Pons (tissue), 1 donor: Measurements from ENCODE around the gene ZNF831.

Experiments
- DNase-seq: peaks from one replicate; pipeline ENCODE4 v3.0.0-alpha.2; 2016; ENCODE audit warnings: low spot score

Gene ZNF831

DNA sequence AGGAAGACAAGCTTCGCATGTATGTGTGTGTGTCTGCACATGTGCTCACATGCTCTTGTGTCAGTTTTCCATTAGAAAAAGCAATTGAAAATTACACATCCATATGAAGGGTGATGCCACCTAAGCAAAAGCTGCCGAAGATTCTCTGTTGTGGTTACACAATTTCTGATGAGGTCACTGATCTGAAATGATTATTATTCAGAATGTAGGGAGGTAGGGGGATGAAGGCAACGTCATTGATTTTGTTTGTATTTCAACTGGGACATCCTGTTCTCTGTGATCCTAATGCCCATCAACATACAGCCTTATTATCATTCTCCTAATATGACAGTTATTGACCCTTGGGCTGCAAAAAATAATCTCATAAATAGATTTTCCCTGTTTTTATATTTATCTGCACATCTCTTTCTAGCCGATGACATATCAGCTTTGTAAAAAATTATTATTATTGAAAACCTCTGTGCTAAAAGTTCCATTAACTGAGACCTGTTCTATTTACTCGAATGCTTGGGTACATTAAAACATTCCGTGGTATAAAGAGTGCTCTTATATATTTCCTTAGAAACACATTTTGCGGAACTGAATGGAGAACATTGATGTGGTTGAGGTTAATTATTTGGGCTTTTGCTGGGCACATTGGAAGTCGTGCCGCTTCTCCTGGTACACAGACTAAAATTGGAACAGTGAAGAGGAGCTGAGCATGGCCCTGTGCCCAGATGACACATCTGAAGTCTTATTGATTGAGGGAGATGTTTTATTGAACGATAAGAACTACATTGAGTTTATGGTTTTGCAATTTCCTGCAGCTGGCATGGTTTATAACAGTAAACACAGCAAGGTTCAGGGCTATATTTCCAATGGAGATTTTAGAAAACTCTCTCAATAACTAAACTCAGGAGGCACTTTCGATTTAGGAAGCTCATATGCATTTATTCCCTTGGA lies 51.3 kb downstream of the ZNF831 start:
- DNase-seq: no peak

DNA sequence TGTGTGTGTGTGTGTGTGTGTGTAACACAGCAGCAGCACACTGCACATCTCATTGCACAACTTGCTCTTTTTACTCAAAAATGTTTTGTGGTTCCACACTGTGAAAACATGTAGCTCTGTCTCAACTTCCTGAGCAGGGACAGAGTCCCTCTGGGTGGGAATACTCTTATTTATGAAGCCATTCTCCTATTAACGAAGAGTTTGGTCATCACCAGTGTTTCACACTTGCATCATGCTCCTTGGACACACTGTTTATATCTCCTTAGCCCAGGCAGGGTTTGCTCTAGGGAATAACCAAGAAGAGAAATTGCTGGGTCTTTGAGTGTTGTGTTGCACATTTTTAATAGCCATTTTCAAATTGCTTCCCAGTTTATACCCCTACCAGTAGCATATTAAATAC lies 53.6 kb downstream of the ZNF831 start:
- no peak for DNase-seq

DNA sequence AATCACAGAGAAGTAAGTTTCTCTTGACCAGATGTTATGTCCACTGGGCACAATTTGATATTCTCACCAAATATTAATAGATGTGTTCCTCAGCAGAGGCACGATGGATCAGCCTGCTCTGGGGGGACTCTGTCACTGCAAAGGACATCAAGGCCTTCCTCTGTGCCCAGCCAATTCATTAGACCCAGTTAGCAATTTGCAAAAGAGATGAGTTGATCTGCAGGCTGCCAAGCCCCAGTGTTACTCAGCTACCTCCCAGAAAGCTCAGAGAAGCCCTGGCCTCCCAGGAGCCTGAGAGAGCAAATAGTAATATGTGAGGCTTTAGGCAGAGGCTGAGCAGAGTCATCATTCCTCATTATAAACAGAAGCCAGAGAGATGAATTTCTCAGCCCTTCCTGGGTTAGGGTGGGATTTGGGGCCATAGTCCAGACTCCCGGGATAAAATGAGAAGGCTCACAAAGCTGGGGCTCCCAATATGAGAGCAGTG lies 54.2 kb downstream of the ZNF831 start:
- no peak for DNase-seq

DNA sequence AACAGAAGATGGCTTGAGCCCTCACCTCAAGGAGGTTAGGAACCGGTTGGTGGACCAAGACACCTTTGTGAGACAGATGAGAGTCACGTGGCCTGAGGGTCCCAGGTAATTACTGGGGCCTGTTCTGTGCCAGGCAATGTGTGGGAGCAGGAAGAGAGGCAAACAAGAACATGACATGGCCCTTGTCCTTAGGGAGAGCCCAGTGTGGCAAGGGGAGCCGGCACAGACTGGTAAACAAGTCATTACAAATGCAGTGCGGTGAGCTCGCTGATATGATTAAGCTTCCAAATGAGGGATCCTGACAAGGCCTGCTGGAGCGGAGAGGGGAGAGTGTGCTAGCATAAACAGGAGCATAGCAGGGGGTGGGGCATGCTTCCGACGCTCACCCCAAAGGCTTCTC lies 55.6 kb downstream of the ZNF831 start:
- DNase-seq: no peak

DNA sequence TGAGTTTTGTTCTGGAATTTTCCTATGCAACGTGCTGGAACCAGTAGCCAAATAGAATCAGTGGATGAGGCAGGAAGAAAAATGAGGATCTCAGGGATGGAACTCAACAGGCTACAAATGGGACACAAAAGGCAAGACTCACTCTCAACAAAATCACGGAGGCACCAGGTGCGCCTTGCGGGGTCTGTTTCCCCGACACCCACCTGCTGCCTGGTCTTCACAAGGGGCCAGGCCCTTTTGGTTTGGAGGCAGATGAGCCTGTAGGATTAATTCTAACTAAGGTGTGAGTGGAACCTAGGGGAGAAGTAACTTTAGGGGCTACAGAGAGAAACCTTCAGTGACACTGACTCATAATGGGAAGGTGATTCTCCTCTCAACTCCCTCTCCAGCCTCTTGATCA lies 56.5 kb downstream of the ZNF831 start:
- DNase-seq: no peak

DNA sequence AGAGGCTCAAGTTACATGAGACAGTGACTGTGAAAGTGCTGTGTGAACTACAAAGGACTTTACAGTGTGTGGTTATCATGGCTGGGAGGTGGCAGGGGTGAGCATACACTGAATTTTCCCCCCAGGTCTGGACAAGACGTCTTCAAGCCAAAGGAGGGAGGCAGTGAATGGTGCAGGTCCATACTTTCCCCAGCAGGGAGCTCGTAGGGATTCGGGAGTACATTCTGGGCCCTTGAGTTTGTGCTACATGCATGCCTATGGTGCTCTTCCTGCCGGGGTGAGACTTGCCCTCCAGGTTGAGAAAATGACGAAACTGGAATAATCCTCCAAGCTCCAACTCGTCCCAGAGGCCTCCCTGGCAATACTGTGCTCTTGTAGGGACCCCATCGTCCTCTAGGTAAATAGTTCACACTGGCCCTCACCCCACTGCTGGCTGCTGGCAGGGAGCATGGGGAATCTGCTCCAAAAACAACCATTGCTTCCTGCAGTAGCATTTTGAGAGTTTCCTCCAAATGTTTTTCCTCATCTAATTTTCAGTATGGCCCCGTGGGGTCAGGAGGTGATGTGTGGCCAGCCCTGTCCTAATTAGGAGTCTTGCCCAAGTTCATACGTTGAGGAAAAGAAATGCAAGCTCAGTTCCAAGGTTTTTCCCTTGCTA lies 57.6 kb downstream of the ZNF831 start:
- no peak for DNase-seq

DNA sequence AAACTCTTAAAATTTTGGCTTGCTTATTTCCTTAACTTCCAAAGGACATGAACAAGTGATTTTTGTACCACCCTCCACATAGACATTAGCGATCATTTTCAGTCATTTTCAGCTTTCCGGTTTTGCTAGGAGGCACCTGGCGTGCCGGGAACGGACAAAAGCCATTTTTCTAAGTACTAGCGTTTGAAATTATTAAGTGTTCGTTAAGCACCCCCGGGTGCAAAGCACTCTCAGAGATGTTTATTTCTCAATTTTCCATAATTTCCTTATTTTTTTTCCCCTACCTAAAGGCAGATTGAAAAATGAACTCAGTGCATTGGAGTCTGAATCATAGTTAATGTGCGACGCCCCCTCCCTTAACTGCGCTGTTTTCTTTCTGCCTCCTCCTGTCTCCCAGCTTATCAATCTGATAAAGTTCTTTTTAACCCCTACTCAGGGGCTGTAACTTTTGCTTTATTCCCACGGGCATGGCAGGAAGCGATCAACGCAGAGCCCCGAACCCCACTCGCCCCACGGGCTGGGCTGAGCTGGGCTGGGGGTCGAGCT lies 58.2 kb downstream of the ZNF831 start:
- DNase-seq: no peak

DNA sequence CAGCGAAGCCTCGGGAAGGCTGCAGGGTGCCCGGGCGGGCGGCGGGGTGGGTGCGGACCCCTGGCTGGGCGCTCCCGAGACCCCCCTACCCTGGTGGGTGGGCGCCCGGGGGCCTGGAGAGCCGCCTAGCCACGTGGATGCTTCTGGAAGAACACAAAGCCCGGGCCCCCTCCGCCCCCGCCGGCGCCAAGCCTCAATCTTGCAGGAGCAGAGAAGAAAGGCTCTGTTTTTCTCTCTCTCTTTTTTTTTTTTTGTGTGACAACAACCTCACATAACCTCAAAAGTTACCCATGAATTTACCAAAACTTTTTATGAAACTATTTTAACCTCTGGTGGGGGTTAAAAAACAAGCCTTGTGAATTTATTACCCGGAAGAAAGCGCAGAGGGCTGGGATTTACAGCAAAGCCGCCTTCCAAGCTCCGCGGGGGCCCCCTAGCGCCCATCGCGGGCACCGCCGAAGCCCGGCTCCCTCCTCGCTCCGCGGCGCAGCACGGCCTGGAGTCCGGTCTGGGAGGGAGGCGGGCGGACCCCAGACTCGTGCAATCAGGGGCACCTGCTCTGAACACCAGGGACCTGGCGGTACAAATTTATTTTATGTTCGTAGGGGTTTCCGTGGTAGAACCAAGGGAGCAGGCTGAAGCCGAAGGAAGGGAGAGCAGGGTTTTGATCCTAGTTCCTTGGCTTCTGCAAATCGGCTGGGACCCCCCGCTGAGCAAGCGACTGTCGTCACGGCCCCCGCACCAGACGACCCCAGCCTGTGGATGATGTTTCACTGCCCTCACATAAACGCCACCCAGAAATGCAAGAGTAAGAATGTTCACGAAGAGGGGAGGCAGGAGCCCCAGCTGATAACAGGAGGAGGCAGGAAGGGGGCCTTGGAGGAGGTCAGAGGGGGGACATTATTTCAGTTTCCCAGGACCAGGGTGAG lies 58.9 kb downstream of the ZNF831 start:
- peak; percentile 68 for DNase-seq

DNA sequence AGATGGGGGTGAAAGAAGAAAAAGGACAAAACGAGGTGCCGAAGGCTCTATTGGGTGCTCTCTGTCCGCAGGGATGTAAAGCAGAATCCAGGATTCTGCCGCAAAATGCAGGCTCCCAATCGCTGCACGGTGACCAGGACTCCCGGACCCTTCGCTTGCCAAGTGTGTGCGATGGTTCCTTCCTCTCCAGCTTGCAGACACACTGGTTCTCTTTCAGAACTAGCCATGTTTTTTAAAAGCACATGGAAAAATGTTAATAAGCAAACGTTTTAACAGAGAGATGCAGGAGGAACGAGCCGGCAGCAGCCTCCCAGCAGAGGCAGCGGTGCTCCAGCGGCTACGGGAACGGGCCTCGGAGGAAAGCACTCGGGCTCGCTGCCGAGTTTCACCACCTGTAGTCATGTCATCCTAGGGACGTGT lies 59.6 kb downstream of the ZNF831 start:
- no peak for DNase-seq

DNA sequence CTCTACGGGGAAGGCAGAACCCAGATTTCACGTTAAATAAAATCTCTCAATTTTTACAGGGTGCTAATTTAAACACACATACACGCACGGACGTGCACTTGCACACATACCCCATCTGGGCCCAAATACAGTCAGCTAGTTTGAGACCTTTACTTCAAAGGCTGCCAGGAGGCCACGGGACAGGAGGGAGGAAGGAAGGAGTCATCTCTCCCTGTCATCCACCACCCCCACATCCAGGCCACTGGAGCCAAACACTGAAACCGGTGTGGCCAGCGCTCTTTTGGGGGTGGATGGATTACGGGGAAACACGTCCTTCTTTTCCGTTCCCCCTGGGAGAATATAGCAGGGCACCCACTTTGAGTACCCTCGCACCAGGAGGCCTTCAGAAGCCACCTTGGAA lies 60.1 kb downstream of the ZNF831 start:
- no peak for DNase-seq

DNA sequence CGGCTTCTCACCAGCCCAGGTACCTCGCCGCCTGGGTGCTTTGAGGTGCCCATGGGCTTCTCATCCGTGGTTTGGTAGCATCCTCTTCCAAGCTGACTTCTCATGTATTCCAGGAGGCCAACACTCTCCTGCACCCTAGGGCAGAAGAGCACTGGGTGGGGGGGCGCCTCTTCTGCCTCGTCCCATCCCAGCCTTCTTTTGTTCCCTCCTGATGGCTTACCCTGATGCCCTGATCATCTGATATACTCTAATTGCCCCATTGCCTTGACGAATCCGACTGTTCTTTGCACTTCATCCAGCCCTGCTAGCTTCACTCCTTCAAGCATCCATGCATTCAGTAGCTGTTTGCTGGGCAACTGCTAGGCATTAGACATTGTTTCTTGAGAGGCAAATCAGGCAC lies 60.6 kb downstream of the ZNF831 start:
- DNase-seq: no peak

DNA sequence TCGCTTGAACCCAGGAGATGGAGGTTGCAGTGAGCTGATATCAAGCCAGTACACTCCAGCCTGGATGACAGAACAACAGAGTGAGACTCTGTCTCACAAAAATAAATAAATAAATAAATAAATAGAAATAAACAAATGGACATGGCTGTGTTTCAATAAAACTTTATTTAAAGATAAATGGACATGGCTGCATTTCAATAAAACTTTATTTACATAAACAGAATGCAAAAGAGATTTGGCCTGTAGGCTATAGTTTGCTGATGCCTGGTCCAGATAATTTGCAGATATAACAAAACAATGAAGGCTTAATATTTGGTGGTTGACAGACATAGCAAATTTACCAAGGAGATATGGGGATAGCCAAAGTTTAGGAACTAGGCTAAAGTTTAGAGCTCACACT lies 66.8 kb downstream of the ZNF831 start:
- DNase-seq: no peak

DNA sequence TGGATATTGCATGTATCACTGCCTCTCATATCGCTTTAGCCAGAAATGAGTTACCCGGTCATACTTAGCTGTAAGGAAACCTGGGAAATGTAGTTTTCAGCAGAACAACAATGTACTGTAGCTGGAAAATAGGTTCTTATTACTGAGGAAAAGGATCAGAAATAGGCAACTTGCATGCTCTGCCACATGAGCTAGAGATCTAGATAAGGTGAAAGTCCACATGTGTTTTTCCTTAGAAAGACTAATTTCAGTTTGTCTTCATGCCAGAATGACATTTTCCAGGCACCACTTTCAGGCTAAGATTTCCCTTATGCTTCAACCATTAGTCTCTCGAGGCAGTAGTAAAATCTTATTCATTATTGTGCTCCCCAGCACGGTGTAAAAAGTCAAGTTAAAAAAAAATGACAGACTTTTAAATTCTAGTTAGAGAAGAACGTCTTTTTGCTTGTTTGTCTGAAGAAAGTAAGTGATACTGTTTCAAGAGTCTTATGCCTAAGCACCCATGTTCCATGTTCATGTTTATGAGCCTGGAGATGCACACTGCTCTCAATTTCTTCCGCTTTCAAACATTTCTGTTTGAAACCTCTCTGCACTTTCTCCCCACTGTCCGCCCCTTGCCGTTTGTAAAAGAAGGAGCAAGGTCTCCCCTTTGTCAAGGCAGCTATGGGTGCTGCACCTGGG lies 67.6 kb downstream of the ZNF831 start:
- no peak for DNase-seq

DNA sequence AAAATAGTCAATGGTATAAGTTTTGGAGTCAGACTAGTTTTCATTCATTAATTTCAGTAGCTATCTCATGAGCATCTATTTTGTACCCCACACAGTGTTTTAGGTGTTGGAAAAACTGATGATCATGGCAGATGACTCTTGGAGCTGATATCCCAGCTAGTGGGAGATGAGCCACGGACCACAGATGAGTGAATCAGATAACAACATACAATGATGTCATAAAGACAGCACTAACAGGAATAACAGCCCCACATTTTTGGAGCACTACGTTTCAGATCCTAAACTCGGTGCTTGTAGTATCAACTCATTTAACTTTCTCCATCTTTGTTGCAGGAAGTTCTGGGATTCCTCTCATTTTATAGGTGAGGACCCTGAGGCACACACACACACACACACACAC lies 69.0 kb downstream of the ZNF831 start:
- DNase-seq: no peak

DNA sequence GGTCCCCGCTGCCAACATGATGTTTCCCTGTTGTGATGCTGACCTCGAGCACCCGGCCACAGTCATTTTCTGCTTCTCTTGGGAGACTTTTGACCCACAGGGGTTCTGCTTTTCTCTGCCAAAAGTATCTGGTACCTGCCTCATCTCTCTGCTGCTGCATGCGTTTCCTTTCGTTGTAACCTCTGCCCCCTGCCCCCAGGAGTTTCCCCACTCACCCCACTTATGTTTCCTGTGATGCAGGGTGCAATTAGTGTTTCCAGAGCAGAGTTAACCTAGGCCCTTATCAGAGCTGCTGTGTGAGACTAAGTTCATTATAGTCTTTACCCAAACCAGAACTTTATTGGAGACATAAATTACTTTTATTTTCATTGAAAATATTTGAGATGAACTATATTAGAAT lies 71.6 kb downstream of the ZNF831 start:
- no peak for DNase-seq

DNA sequence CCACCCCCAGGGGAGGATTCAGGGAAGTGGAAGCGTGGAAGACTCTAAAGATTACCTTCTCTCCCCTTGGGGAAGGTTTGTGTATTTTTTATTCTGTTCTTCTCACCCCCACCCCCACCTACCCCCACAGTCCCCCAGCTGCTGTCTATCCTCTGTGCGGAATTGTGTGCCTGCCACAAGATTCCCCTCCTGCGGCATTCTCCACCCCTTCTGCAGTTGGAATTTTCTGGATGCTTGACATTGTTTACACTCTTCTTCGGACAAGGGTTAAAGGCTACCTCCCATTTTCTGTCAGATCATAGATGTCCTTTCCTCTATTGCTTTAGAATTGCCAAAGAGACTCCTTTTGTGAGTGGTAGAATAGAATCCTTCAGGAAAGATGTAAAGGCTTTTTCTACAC lies 76.4 kb downstream of the ZNF831 start:
- DNase-seq: no peak

DNA sequence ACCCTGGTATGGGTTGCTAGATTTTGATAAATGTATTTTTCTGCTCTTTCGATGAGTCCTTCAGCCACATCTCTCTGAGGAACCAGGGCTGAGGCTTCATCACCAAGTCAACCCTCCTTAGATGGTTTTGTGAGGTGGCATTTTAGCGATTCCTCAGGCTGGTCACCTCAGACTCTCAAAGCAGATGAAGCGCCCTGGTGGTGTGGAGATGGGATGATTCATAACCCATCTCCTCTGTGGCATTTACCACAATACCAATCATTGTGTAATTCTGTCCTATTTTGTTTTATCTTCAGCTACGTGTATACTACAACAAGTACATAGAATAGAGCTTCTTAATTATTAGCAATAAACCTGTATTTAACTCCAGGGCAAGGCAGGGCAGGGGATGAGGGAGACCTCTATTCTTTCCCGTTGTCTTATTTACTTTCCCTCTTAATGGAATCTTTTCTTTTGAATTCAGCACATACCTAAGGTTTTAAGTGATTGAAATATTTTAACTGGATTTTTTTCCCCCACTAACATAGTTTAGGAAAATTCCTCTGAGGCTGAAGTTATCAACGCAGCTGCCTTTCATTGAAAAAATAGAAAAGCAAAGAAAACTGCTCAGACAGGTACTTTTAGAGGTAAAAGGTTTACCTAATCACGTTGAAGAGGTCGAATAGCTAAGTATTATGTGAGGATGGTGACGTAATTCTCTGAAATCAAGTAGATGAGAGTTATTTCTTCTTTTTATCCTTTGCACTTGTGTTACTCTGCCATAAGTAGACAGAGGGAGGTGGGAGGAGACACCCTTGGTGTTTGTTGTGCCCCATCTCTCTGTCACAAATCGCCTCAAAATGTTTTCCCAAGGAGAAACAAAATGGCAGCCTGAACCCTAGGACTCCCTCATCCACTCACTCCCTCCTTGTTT lies 79.3 kb downstream of the ZNF831 start:
- DNase-seq: no peak

DNA sequence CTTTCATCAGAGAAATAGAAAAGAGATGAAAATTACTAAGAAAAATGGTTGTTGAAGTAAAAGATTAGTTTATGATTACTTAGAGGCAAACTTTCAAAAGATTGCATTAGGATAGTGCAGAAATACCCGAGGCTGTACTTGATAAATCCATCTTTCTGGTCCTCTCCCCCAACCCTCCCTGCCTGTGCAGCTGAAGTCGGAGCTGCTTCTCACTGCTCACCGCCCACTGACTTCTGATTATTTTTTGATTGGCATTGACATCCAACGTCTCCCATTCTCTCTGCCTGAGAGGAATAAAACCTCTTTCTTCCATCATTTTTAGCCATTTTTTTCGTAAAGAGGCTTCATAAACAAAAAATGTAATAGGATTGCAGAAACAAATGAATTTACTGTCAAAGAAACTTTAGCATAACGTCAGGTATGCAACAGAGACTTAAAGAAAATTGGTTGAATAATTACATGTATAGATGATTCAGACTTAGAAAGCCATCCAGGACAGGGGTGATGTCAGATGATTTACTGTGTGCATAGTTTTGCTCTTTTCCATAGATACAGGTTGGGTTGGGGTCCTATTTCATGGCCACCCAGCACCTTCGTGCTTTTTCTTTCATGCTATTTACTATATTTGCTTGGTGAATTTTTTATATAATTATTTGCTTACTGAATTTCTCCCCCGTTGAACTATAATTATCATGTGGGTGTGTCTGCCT lies 83.2 kb downstream of the ZNF831 start:
- DNase-seq: no peak
